Common myeloid progenitor, CD34-positive (primary cell): Measurements from ENCODE around the gene NF2.
A peak's percentile ranks its signal among the peaks of the same experiment; 100 is the strongest.

Experiments
- CTCF ChIA-PET: fragments of 350-600 bp; sonication (Branson Sonifier 250); formaldehyde crosslinking; loops from one replicate; lab custom pipeline; 2021; ENCODE audit warnings: antibody characterized with exemption; lab: Charles Lee
- POLR2A ChIA-PET: fragments of 350-600 bp; sonication (Branson Sonifier 250); formaldehyde crosslinking; loops from one replicate; lab custom pipeline; 2021; ENCODE audit warnings: antibody characterized with exemption; lab: Charles Lee
- DNase-seq, 3 donors: peaks; one replicate each; pipeline versions ENCODE4 v3.0.0 to v3.0.0-alpha.2; 2013
- H3K27ac ChIP-seq, 2 experiments: 1 replicate in 1 of 2; 2 replicates in 1 of 2; pipeline ENCODE4 v1.7.0; 2013; ENCODE audit warnings: inconsistent platforms in 2 of 2, low read length in 2 of 2, mild to moderate bottlenecking in 2 of 2, low read depth in 1 of 2, moderate library complexity in 1 of 2; ENCODE audit not compliant: severe bottlenecking in 2 of 2, insufficient read depth in 1 of 2, poor library complexity in 1 of 2
- H3K27me3 ChIP-seq, 5 experiments: replicated peaks in 2 of 5; 1 replicate in 3 of 5; 2 replicates in 2 of 5; pipeline versions ENCODE4 v1.6.1 to v1.7.0; 2013; ENCODE audit warnings: low read length in 4 of 5, mild to moderate bottlenecking in 2 of 5, moderate library complexity in 2 of 5, inconsistent platforms in 1 of 5; ENCODE audit not compliant: insufficient read depth in 5 of 5, control insufficient read depth in 4 of 5
- H3K36me3 ChIP-seq, 4 experiments: 1 replicate in 2 of 4; 2 replicates in 2 of 4; pipeline versions ENCODE4 v1.6.1 to v1.7.0; 2013; ENCODE audit warnings: low read length in 3 of 4, control low read depth in 1 of 4, mild to moderate bottlenecking in 1 of 4; ENCODE audit not compliant: control insufficient read depth in 4 of 4, insufficient read depth in 4 of 4
- H3K4me1 ChIP-seq, 4 experiments: 1 replicate in 3 of 4; 2 replicates in 1 of 4; pipeline versions ENCODE4 v1.6.1 to v1.7.1; 2013; ENCODE audit warnings: low read length in 3 of 4, mild to moderate bottlenecking in 3 of 4, control low read depth in 1 of 4, inconsistent platforms in 1 of 4, moderate library complexity in 1 of 4; ENCODE audit not compliant: control insufficient read depth in 4 of 4, insufficient read depth in 4 of 4; ENCODE audit errors: control extremely low read depth in 1 of 4
- H3K4me3 ChIP-seq, 7 experiments: 1 replicate in 4 of 7; 2 replicates in 3 of 7; pipeline versions ENCODE4 v1.5.1 to v1.7.0; 2013; ENCODE audit warnings: mild to moderate bottlenecking in 7 of 7, low read length in 6 of 7, moderate library complexity in 6 of 7, inconsistent platforms in 2 of 7, low read depth in 2 of 7, control low read depth in 1 of 7; ENCODE audit not compliant: insufficient read depth in 4 of 7, control insufficient read depth in 1 of 7; ENCODE audit errors: extremely low read depth in 1 of 7
- H3K9me3 ChIP-seq, 5 experiments: 1 replicate in 4 of 5; 2 replicates in 1 of 5; pipeline versions ENCODE4 v1.6.1 to v1.7.1; 2013; ENCODE audit warnings: low read length in 4 of 5, mild to moderate bottlenecking in 2 of 5, inconsistent platforms in 1 of 5, low read depth in 1 of 5, moderate library complexity in 1 of 5; ENCODE audit not compliant: control insufficient read depth in 4 of 5, insufficient read depth in 2 of 5; ENCODE audit errors: control extremely low read depth in 1 of 5
- WGBS: methylation state at CpG from one replicate; pipeline ENCODE4 v1.1.5; 2013; ENCODE audit not compliant: insufficient coverage; 5-methylcytosine and 5-hydroxymethylcytosine counted together

NF2 gene

GRCh38 chr22:29695129-29695926 lies 91.9 kb downstream of the NF2 start:
- ChIA-PET CTCF (interaction anchor here (1.1 kb wide), 1 partner anchor 310 kb away, joined by 3 read pairs; no protein-coding TSS in a partner anchor), POLR2A (no interaction called here)
- Histone ChIP-seq H3K9me3 (no peaks in the 10 kb centered on the region), H3K4me3 (no peak overlapping the region), H3K27me3 (no peaks in the 10 kb centered on the region), H3K4me1 (peaks cover 0 to 2% (median 0%) of the 10 kb centered on the region in 4 experiments), H3K36me3 (peaks cover 2 to 65% (median 42%) of the 10 kb centered on the region in 4 experiments), H3K27ac (no peak overlapping the region)
- WGBS: 96% methylated on average over 24 of the region's 33 CpGs
- no peak for DNase-seq

- POLR2A ChIA-PET: no interaction called here
- Histone ChIP-seq H3K4me3 (no peak overlapping the region), H3K4me1 (peaks cover 0 to 29% (median 21%) of the 10 kb centered on the region in 4 experiments), H3K27ac (no peak overlapping the region), H3K9me3 (no peaks in the 10 kb centered on the region), H3K27me3 (no peaks in the 10 kb centered on the region), H3K36me3 (peaks cover 0 to 43% (median 26%) of the 10 kb centered on the region in 4 experiments)
- DNase-seq: no peak
- WGBS: 93% methylated on average over 12 of the region's 16 CpGs
- CTCF ChIA-PET: interaction anchor here (1.3 kb wide), 1 partner anchor 9 kb away, joined by 5 read pairs; no protein-coding TSS in a partner anchor
Measured at GRCh38 chr22:29697853-29698598, 94.6 kb downstream of the NF2 start.

DNA sequence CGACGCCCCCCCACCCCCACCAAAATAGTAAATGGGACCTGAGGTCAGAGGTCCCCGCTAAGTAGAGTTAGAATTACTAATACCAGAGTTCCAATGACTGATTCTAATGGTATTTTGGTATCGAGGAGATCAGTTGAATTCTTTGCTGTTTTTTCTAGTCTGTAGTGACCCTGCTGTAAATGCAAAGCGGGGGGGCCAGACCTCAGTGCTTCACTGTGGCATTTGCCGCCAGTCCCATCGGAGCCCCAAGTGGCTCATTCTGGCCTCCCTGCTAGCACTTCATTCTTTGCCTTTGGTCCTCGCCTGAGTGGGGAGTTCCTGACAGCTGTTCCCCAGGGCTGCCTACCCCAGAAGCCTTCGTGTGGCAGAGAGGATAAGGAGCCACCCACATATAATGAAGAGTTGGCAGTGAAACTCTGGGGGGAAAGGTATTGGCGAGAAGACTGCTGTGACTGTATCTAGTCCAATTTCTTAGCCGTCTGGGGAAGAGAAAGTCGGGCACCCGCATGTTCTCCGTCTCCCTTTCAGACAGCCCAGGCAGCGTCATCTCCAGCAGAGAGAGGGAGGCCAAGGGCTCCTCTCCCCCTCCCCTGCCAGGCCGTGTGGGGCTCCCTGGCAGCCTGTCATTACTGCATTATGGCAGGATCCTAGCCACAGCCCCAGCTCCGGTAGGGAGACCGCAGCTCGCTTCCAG lies 96.9 kb downstream of the NF2 start:
- ChIA-PET CTCF (interaction anchor here (1.1 to 1.8 kb wide), 5 partner anchors 9 to 303 kb away, joined by 3 to 6 read pairs (median 4); no protein-coding TSS in a partner anchor), POLR2A (no interaction called here)
- Histone ChIP-seq H3K27ac (no peak overlapping the region), H3K4me3 (peak overlapping the region in 1 of 7 experiments; percentile 36), H3K9me3 (no peaks in the 10 kb centered on the region), H3K4me1 (peaks cover 0 to 38% (median 27%) of the 10 kb centered on the region in 4 experiments), H3K36me3 (peaks cover 0 to 20% (median 9%) of the 10 kb centered on the region in 4 experiments), H3K27me3 (peaks cover 0 to 3% (median 0%) of the 10 kb centered on the region in 5 experiments)
- no peak for DNase-seq
- 82% methylated on average over 12 of the region's 19 CpGs for WGBS

GRCh38 chr22:29700900-29701154 lies 97.4 kb downstream of the NF2 start:
- peaks cover 0 to 3% (median 0%) of the 10 kb centered on the region in 5 experiments for H3K27me3 ChIP-seq
- H3K27ac ChIP-seq: peak overlapping the region in 1 of 2 experiments; percentile 8
- H3K4me1 ChIP-seq: peaks cover 0 to 38% (median 27%) of the 10 kb centered on the region in 4 experiments
- CTCF ChIA-PET: interaction anchor here (0.7 to 1.8 kb wide), 7 partner anchors 10 to 302 kb away, joined by 3 to 6 read pairs (median 3); partner anchors contain the start of gene CABP7
- POLR2A ChIA-PET: no interaction called here
- H3K4me3 ChIP-seq: peak overlapping the region in 1 of 7 experiments; percentile 36
- H3K36me3 ChIP-seq: peaks cover 0 to 15% (median 7%) of the 10 kb centered on the region in 4 experiments
- no peaks in the 10 kb centered on the region for H3K9me3 ChIP-seq
- 55% methylated on average over 7 of the region's 9 CpGs for WGBS
- no peak for DNase-seq

DNA sequence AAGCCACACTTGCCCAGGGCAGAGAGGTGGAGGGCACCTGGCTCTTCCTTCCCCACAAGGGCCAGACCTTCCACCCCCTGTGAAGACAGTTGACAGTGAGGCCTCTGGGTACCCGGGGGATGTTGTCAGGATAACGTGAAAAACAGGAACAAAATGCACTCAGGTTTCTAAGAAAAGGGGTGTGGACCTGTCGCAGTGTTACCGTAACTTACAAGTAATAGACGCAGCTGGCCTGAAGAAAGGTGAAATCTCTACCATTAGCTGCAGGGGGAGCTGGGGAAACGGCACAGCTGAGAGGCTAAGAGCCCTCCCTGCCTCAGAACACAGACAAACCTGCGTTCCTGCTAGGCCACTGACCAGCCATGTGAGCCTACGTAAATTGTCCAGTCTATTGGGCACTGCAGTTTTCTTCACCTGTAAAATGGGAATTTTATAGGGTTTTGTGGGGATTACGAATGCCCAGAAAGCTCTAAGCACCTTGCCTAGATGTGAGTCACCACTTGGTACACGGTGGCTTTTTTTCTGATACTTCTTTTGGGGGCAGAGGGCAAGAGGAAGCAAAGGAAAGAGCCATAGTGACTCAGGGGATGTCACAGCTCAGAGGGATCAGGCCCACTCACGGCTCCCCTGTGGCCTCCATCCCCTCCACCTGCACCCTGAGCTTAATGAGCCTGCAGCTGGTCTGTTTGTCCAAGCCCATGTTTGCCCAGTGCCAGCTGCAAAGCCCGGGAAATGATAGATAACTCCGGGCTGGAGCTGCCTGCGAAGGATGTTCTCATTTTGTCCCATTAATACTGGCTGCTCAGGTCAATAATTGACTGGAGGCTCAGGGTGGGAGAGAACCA lies 97.9 kb downstream of the NF2 start:
- H3K4me3 ChIP-seq: peak overlapping the region in 1 of 7 experiments; percentile 36
- 28% methylated on average over 12 of the region's 14 CpGs for WGBS
- peak; percentile 61 to 90 (median 85) for DNase-seq

More for the DNA sequence above, 97.9 kb downstream of the NF2 start:
- no peaks in the 10 kb centered on the region for H3K9me3 ChIP-seq
- ChIA-PET POLR2A (interaction anchor here (1.0 kb wide), 1 partner anchor 32 kb away, joined by 5 read pairs; no protein-coding TSS in a partner anchor), CTCF (interaction anchor here (0.7 to 2.2 kb wide), 11 partner anchors 10 to 302 kb away, joined by 3 to 7 read pairs (median 4); partner anchors contain the start of gene CABP7)
- H3K4me1 ChIP-seq: peaks cover 0 to 38% (median 27%) of the 10 kb centered on the region in 4 experiments
- peaks cover 0 to 3% (median 0%) of the 10 kb centered on the region in 5 experiments for H3K27me3 ChIP-seq
- peaks cover 0 to 14% (median 5%) of the 10 kb centered on the region in 4 experiments for H3K36me3 ChIP-seq
- peak overlapping the region in 1 of 2 experiments; percentile 8 for H3K27ac ChIP-seq
